ENCODE results near the gene HOXB7.
A peak's percentile ranks its signal among the peaks of the same experiment; 100 is the strongest.

HOXB7 gene

GRCh38 chr17:48593840-48594537 is 16.8 kb downstream of the HOXB7 start:
- DNase-seq: peak; percentile 74

GRCh38 chr17:48593126-48593829 is 17.5 kb downstream of the HOXB7 start, which contains the start of gene HOXB5:
Gene HOXB5, minus strand, starts transcription at chr17:48593779. Its CDS starts 97 bp downstream, at chr17:48593682.
- peak; percentile 31 for DNase-seq

GRCh38 chr17:48592577-48592976 is 18.2 kb downstream of the HOXB7 start:
- no peak for DNase-seq

- no peak for DNase-seq
Measured at GRCh38 chr17:48592057-48592514, 18.7 kb downstream of the HOXB7 start.

GRCh38 chr17:48591255-48592056 is 19.4 kb downstream of the HOXB7 start:
- DNase-seq: no peak

- no peak for DNase-seq
Measured at GRCh38 chr17:48590607-48591161, 20.1 kb downstream of the HOXB7 start.

GRCh38 chr17:48589831-48590606 is 20.8 kb downstream of the HOXB7 start, which contains the start of gene HOXB3:
Gene HOXB3, minus strand, starts transcription at chr17:48590241. Its CDS starts 37,767 bp downstream, at chr17:48552474.
- no peak for DNase-seq

- no peak for DNase-seq
Measured at GRCh38 chr17:48589060-48589830, 21.6 kb downstream of the HOXB7 start.

- DNase-seq: no peak
Measured at GRCh38 chr17:48588528-48588927, 22.3 kb downstream of the HOXB7 start.

GRCh38 chr17:48588074-48588415 is 22.8 kb downstream of the HOXB7 start:
- no peak for DNase-seq

- DNase-seq: no peak
Measured at GRCh38 chr17:48587276-48588073, 23.3 kb downstream of the HOXB7 start.

- DNase-seq: no peak
Measured at GRCh38 chr17:48586355-48587258, 24.2 kb downstream of the HOXB7 start.

- DNase-seq: no peak
Measured at GRCh38 chr17:48584223-48584741, 26.5 kb downstream of the HOXB7 start.

- no peak for DNase-seq
Measured at GRCh38 chr17:48583708-48584222, 27.1 kb downstream of the HOXB7 start.

GRCh38 chr17:48582750-48583069 is 28.1 kb downstream of the HOXB7 start:
- no peak for DNase-seq

GRCh38 chr17:48579760-48580554 is 30.9 kb downstream of the HOXB7 start:
- DNase-seq: no peak

- DNase-seq: no peak
Measured at GRCh38 chr17:48579471-48579759, 31.4 kb downstream of the HOXB7 start.

Measured in NCI-H1694 treated with DMSO at 0.1 percent for 48 hours (cell line).